Transverse colon (tissue), 4 donors: ENCODE measurements around the gene ZNF423. TPM values are rescaled to one million over a fixed set of nuclear protein-coding genes. Genes with fewer than 3 reads are reported as not detected.

Source experiments
- DNase-seq: peaks from one replicate; pipeline ENCODE4 v3.0.0-alpha.2; 2019
- H3K27ac ChIP-seq, 4 donors: fragments of 200-600 bp; sonication (generic); 2 replicates each; pipeline ENCODE4 v1.5.1; 2016 to 2018; ENCODE audit warnings: inconsistent platforms in 4 of 4
- H3K27me3 ChIP-seq: fragments of 200-600 bp; sonication (generic); 2 replicates; pipeline ENCODE4 v1.5.1; 2017; ENCODE audit warnings: inconsistent platforms
- H3K36me3 ChIP-seq, 4 donors: fragments of 200-600 bp; sonication (generic); 2 replicates each; pipeline ENCODE4 v1.5.1; 2017 to 2019; ENCODE audit warnings: inconsistent platforms in 4 of 4
- H3K4me1 ChIP-seq, 4 donors: fragments of 200-600 bp; sonication (generic); 2 replicates each; pipeline ENCODE4 v1.5.1; 2017 to 2020; ENCODE audit warnings: inconsistent platforms in 4 of 4
- H3K4me3 ChIP-seq, 4 donors: fragments of 200-600 bp; sonication (generic); 1 replicate in 1 of 4; 2 replicates in 3 of 4; pipeline versions ENCODE4 v1.5.1 to v1.6.1; 2017 to 2019; ENCODE audit warnings: inconsistent platforms in 4 of 4
- H3K9me3 ChIP-seq, 2 donors: fragments of 200-600 bp; sonication (generic); 2 replicates each; pipeline ENCODE4 v1.5.1; 2017 to 2019; ENCODE audit warnings: inconsistent platforms in 2 of 2
- CTCF ChIP-seq, 5 experiments: fragments of 200-600 bp in 3 of 5; fragments of 450-650 bp in 2 of 5; sonication (generic) in 3 of 5; IDR thresholded peaks; 1 replicate in 2 of 5; 2 replicates in 3 of 5; pipeline ENCODE4 v1.5.1; 2016 to 2017; ENCODE audit warnings: antibody characterized with exemption in 5 of 5, inconsistent platforms in 3 of 5, mild to moderate bottlenecking in 2 of 5, moderate library complexity in 1 of 5
- EP300 ChIP-seq: sonication (generic); formaldehyde crosslinking; IDR thresholded peaks from one replicate; pipeline ENCODE4 v1.6.1; 2017; ENCODE audit warnings: antibody characterized with exemption, low read depth
- POLR2A ChIP-seq: fragments of 450-650 bp; IDR thresholded peaks from one replicate; pipeline ENCODE4 v1.6.1; 2016; ENCODE audit warnings: antibody characterized with exemption, mild to moderate bottlenecking, moderate library complexity
- POLR2AphosphoS5 ChIP-seq, 3 donors: sonication (generic); formaldehyde crosslinking; IDR thresholded peaks; one replicate each; pipeline ENCODE4 v1.6.1; 2016; ENCODE audit warnings: antibody characterized with exemption in 3 of 3
- WGBS, 2 donors: methylation state at CpG; one replicate each; pipeline ENCODE4 v1.1.5; 2018; ENCODE audit warnings: low coverage in 1 of 2; 5-methylcytosine and 5-hydroxymethylcytosine counted together
- in situ Hi-C, 4 donors: fragments of 200-750 bp; cut with MboI; loops; one replicate each; pipeline versions ENCODE4 v1.15.0 to v1.15.1; 2017; ENCODE audit warnings: low sequenced_read_pairs in 3 of 4, low pct_ligation_motif_present in 1 of 4, low pct_unique_long_range_greater_than_20kb in 1 of 4
- intact Hi-C: fragments of 100-400 bp; cut with DNase I; formaldehyde crosslinking; loops from one replicate; pipeline ENCODE4 v1.15.1; 2023; ENCODE audit warnings: low total_unique reads
- total RNA-seq, 4 donors: library from RNA; depleted of rRNA; stranded (reverse); fragments of >200 nt; gene quantifications; one replicate each; pipeline ENCODE4 v1.1.0, GENCODE V29; 2016

Gene ZNF423
- total RNA-seq, 4 donors from 2014 or later, result 4.9 to 13.1 (median 7.2) TPM

- no peaks in the 10 kb centered on the region for H3K4me1 ChIP-seq
- WGBS, 2 donors, result 90 to 100% methylated on average over 1 to 13 of the region's 13 CpGs
- no peaks in the 10 kb centered on the region for H3K9me3 ChIP-seq
- H3K27ac ChIP-seq, result no peak overlapping the region
- no peaks in the 10 kb centered on the region for H3K27me3 ChIP-seq
- no peak for TF ChIP-seq CTCF (IDR thresholded peaks at IDR 0.05)
- no peak for TF ChIP-seq EP300
- TF ChIP-seq POLR2A, result no peak
- no peak for TF ChIP-seq POLR2AphosphoS5 (IDR thresholded peaks at IDR 0.05)
- H3K4me3 ChIP-seq, result no peak overlapping the region
- in situ Hi-C loops, result no loop called here
- H3K36me3 ChIP-seq, result no peaks in the 10 kb centered on the region
- no peak for DNase-seq
- intact Hi-C loops, result no loop called here
These were observed 320.9 kb downstream of the ZNF423 start for GRCh38 chr16:49534901-49535610.

- H3K4me1 ChIP-seq, result no peaks in the 10 kb centered on the region
- no peaks in the 10 kb centered on the region for H3K27me3 ChIP-seq
- intact Hi-C loops, result no loop called here
- no peak overlapping the region for H3K27ac ChIP-seq
- in situ Hi-C loops, result no loop called here
- no peak overlapping the region for H3K4me3 ChIP-seq
- WGBS, 2 donors, result 94% methylated on average over 7 of the region's 7 CpGs; no CpG with 5 or more reads in 1 of the 2 donors
- DNase-seq, result no peak
- H3K36me3 ChIP-seq, result no peaks in the 10 kb centered on the region
- H3K9me3 ChIP-seq, result no peaks in the 10 kb centered on the region
- TF ChIP-seq CTCF (IDR thresholded peaks at IDR 0.05) (no peak), EP300 (no peak), POLR2AphosphoS5 (IDR thresholded peaks at IDR 0.05) (no peak), POLR2A (no peak)
These were observed 322.5 kb downstream of the ZNF423 start for GRCh38 chr16:49533422-49533821.

- intact Hi-C loops, result no loop called here
- no peak overlapping the region for H3K27ac ChIP-seq
- 92% methylated on average over 15 of the region's 15 CpGs; no CpG with 5 or more reads in 1 of the 2 donors for WGBS, 2 donors
These were observed 323.0 kb downstream of the ZNF423 start for GRCh38 chr16:49532873-49533272.

More at GRCh38 chr16:49532873-49533272, 323.0 kb downstream of the ZNF423 start:
- Histone ChIP-seq H3K4me1 (peaks cover 0 to 3% (median 0%) of the 10 kb centered on the region in 4 donors), H3K9me3 (no peaks in the 10 kb centered on the region), H3K27me3 (no peaks in the 10 kb centered on the region), H3K36me3 (no peaks in the 10 kb centered on the region), H3K4me3 (no peak overlapping the region)
- TF ChIP-seq POLR2AphosphoS5 (IDR thresholded peaks at IDR 0.05), result no peak
- no peak for TF ChIP-seq CTCF (IDR thresholded peaks at IDR 0.05)
- TF ChIP-seq EP300, result no peak
- TF ChIP-seq POLR2A, result no peak
- no peak for DNase-seq
- in situ Hi-C loops, result no loop called here
